ENCODE data around the gene CNTNAP2.

CNTNAP2 gene

DNA sequence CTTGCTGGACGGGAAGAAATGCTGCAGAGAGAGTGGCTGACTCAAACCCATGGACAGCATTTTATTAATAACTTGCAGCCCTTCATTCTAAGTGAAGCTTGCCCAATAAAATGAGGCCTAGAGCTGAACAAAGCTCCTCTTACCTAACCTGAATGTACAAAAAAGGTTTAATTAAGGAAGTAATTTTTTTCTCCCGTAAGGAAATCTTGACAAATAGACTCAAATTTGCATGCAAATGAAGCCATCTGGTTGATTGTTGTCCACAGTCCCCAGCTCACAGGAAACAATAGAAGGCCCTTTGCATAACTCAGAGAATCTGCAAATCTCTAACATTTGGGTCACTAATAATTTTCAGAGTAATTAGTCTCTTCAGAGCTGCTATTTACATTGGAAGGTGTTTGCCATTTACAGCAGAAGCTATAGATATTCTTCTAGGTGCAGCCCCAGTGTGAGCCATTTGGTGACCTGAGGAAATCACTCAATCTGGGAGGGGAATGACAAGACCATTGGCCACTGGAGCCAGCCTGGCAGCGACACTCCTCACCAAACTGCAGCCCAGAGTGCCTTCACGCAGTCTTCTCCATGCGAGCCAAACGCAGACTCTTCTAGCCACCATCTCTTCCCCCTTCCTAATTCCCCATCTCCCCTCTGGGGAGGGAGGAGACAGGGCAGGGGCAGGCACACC lies 1991.0 kb downstream of the CNTNAP2 start:
- no peak for DNase-seq (ENCODE audit: low read depth)

DNA sequence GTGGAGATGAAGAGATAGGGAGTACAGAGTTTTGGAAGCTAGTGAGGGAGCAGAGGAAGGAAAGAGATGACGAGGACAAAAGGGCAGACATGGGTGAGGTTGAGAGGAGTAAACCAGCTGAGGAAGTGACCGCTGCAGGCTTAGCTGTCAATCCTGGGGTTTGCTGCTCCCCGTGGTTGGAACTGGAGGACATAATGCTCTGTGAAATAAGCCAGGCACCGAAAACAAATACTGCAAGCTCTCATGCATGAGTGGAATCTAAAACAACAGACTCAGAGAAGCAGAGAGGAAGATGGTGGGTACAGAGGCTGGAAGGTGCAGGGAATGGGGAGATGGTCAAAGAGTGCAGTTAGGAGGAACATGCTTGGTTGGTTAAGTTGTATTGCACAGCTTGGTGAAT lies 1991.8 kb downstream of the CNTNAP2 start:
- no peak for DNase-seq (ENCODE audit: low read depth)

DNA sequence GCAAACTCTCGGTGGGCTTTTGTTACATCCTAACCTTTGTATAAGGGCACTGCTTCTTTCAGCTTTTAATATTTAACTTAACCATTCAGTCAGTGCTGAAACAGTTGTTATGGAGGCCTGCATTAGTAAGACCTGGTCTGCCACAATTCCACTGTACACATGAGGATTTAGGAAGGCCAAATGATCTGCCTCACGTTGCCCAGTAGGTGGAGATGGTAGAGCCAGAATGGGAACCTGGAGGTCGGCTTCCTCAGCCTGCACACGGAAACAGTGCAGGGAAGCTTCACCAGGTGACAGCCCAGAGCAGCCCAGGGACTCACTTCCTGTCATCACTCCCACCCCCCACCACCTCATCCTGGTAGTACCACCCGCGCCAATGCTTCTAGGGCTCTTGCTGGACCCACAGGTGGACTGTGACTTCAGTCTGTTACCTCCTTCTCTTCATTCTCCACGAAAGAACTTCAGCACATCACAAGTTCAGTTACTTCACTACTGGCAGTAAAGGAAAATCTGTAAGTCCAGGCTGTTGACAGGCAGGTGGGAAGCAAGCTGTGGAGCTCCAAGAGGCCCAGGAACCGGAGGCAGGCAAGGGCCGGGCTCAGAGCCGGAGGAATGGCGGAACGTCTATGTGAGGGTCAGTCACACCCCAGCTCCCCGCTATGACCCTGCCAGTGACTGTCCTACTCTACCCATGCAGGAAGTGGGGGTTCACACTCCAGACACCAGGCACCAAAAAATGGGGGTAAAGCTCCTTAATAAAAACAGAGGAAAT lies 1993.7 kb downstream of the CNTNAP2 start:
- DNase-seq (ENCODE audit: low read depth), result no peak

DNA sequence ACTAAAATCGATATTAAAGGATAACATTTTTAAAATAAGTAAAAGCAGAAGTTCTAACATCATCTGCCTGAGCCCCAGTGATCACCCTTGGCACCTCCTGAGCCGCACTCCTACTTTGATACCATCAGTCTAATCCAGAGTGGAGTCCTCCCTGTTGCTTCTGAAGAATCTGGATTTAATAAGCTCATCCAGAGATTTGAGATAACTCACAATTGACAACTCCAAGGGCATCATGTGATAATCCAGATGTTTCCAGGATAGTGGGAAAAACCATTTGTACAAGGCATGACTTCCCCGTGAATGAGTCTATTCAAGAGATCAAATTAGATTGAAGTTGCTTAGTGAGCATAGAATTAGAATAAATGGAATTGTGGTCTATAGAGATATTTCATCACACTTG lies 1998.2 kb downstream of the CNTNAP2 start:
- DNase-seq (ENCODE audit: low read depth), result no peak

DNA sequence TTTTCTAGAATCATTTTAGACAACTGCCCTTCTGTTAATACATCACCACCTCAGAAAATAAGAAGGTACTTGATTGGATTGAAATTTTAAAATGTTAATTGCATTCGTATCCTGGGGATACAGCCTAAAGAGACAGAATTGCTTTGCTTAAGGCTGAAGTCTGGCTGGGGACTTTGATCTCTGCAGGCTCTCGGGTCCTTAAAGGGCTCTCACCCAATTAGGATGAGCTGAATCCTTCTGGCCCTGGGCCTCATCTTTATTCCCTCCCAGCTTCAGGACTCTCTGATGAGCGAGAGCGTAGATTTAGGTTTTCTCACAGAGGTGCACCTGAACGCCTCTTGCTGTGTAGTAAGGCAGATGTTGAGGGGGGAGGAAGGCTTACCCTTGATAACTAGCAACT lies 1998.7 kb downstream of the CNTNAP2 start:
- no peak for DNase-seq (ENCODE audit: low read depth)

DNA sequence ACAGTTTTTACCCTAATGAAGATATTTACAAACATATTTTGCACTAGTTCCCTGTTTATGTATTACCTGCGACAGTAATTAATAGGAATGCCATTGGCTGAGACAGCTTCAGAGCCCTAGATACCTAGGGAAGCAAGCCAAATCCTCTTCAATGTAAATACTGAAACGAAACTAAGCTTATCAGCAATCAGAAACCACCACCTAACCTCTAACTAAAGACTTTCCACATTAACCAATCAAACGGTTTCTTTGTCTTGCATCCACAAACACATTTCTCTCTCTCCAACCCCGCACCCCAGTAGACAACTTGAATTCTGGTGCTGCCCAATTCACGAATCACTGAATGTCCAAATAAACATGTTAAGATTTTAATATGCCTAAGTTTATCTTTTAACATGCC lies 1999.6 kb downstream of the CNTNAP2 start:
- DNase-seq (ENCODE audit: low read depth), result no peak

DNA sequence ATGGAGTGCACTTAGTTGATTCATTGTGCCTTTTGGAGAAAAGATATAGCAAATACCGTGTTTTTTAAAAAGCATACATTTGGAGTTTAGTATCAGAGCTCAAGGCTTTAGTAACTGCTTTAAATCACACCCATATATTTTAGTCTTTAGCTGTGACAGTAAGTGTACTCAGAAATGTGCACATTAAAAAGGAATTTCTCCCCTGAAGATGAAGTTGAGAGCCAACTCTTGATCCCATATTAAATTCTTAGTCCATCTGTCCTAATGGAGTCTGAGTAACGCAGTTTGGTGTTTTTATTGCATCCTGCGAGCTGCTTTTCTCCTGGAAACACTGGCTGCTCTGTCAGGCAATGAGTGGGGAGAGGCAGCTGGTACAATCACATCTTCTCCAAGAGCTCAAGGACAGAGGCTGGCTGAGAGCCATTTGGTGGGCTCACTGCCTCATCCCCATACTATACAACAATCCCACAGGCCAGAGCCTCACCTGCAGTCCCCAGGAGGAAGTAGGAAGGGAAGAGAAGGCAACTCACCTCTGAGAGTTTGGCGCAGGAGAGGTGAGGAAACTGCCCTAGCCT lies 2000.3 kb downstream of the CNTNAP2 start:
- no peak for DNase-seq (ENCODE audit: low read depth)

DNA sequence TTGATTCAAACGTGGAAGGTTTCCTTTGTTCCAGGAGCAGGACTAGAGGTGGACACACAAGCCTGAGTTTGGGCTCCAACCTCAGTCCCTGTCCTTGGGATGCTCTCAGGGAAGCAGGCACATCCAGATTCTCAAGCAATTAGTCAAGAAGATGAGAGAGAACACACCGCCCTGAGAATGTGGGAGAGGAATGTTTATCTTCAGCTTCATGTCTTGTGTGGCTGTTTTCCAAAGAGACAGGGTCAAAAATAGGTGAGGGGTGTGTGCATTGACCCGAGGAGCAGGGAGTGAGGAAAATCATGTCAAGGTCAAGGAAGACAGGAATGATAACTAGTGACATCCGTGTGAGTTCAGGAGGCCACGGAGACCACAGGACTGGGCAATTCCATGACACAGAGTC lies 2001.8 kb downstream of the CNTNAP2 start:
- DNase-seq (ENCODE audit: low read depth), result no peak

DNA sequence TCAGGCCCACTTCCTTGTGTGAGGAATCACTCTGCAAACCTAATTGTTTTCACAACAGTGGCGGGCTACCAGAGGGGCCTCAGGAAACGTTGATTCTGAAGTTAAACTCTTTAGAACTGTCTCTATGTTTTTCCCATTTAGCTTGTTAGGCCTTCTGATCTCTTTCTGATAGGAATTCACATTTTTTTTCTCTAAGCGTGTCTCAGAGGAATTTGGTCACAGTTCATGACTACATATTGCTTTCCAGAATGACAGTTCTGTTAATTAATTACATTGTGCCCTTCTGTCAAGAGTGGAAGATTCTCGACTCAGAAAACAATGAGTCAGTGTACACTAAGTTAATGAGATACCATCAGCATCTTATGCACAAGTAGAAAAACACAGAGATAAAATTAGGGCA lies 2004.8 kb downstream of the CNTNAP2 start:
- no peak for DNase-seq (ENCODE audit: low read depth)

DNA sequence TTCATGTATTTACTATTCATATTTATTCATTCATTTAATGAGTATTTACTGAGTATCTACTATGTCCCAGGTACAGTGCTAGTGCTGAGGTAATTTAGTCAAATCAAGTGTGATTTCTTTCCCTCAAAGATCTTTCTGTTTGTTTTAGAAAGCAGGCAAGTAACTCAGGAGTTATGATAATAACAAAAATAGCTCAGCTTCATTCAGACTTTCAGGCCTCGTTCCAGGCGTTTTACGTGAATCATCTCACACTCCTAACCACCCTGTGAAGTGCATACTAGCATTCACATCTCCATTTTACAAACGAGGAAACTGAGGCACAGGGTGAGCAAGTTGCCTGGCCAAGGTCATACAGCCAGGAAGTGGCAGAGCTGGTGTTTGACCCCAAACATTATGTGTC lies 2005.2 kb downstream of the CNTNAP2 start:
- no peak for DNase-seq (ENCODE audit: low read depth)

DNA sequence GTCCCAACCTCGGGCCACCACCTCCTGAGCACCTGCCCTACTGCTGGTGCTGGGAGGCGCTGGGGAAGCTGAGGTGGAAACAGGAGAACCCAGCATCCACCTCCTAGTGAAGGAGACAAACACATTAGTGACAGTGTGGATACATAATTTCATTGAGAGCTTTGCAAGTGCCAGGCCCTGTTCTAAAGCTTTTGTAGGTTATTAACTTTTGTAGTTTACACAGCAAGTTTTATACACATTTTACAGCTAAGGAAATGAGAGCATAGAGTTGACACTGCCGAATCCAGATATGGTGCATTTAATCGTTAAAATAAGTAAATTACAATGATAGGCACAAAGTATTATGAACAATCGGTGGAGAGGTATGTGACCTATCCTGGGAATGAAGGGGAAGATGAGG lies 2007.9 kb downstream of the CNTNAP2 start:
- no peak for DNase-seq (ENCODE audit: low read depth)

DNA sequence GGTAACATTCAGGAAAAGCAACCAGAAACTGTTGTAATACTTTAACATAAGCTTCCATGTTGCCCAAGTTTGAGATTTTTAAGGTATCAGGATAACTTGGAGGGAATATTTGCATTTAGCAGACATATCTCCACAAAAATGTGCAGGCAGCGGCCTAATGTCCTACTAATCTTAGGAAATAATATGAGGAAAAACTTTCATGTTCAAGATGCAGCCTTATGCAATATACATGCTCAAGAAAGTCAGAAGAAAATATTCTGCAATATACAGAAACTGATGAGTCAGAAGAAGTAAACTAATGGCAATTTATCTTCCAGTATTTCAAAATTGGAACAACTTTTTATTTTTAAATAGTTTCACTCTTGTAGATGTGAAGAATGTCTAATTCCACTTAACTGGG lies 2010.8 kb downstream of the CNTNAP2 start:
- DNase-seq (ENCODE audit: low read depth), result no peak

DNA sequence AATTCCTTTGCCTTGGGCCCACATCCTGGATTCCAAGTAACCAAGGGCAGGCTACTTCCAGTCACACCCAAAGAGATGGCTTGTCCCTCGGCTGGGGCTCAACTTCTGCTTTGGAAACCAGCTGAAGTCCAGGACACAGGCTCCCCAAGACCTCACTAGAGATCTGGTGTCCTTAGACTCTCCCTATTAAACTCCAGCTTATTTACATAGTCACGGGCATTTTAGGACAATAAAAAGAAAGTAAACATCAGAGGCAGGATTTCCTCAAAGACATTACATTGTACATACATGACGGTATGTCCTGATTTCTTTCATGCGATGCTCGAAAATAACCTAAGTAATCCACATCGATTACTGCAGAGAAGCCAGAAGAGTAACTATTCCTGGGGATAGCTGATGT lies 2012.4 kb downstream of the CNTNAP2 start:
- no peak for DNase-seq (ENCODE audit: low read depth)

DNA sequence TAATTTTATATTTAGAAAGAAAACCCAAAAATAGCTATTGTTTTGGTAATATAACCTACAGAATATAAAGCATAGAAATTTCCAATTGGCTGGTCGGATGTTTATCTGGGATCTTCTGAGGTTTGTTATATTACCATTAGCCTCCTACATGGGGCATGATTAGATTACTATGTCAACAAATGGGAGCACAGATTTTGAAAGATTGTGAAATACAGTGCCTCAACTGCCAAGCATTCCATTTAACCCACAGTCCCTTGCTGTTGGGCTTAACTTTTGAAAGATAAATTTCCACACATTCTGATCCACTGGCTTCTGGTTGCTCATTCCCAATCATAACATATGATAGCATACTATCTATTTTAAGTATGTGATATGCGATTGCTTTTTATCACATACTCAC lies 2018.5 kb downstream of the CNTNAP2 start:
- DNase-seq (ENCODE audit: low read depth), result peak; percentile 80

DNA sequence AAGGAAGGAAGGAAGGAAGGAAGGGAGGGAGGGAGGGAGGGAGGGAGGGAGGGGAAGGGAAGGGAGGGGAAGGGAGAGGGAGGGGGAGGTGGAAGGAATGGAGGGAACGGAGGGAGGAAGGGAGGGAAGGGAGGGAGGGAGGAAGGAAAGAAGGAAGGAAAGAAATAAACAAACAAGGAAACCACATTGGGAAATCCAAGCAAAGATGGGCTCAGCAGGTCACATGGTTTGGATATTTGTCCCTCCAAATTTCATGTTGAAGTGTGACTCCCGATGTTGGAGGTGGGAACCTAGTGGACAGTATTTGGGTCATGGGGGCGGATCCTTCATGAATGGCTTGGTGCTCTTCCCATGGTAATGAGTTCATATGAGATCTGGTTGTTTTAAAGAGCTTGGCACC lies 2019.4 kb downstream of the CNTNAP2 start:
- DNase-seq (ENCODE audit: low read depth), result no peak

DNA sequence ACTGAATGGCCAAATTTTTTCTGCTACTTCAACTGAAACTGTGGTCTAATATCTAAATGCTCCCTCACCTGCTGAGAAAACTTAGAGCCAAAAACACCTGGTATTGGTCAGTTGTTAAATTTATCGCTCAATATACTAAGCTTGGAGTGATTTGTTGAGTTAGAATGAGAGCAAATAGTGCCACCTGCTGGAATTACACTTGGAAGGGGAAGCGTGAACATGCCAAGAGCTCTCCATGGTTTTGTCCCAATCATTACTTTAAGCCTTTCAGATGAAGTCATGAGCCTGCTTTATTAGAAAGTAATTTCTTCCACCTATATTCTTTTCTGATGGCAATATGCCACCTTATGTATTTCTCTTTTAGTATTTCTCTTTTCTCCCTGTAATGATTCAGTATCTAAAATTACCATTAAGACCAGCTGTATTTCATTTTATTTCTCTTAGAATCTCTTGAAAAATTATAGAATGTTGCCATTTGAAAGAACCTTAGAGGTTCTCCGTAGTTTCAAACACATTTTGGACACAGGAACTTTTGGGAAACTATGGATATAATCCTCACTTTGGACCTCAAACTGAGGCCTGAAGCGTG lies 2026.2 kb downstream of the CNTNAP2 start:
- DNase-seq (ENCODE audit: low read depth), result peak; percentile 50

DNA sequence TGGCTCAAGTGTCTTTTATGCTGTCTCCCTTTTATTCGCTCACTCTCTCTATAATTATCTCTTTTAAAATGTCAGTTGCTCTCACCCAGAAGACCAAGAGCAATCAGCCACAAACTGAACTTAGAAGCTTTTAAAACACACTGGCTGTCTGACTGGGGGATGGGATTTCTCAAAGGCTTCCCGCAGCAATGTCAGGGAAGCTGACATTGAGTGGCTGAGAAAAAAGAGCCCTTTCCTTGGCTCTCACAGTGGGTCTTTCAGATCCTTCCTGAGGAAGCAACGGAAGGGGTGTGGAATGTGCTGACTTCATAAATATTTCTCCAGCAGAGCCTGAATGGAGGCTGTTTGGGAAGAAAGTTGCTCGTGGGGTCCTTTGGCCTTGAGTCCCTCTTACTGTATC lies 2028.2 kb downstream of the CNTNAP2 start:
- no peak for DNase-seq (ENCODE audit: low read depth)

DNA sequence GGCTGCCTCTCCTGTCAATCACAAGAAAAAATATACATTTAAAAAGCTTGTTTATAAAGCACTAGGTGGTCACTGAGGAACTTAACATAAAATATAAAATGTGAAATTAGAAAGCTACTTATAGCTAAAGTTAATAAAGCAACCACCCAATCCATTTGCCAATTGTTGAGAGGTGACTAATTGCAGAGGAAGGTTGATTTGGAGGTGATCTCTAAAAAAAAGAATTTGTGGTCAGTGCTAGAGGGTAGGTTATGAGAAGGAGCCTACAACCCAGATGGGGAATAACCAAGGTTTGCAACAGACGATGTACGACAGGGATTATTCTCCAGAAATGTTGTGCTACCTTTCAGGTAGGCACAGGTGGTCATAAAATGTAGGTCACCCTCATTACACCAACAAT lies 2029.7 kb downstream of the CNTNAP2 start:
- DNase-seq (ENCODE audit: low read depth), result no peak

DNA sequence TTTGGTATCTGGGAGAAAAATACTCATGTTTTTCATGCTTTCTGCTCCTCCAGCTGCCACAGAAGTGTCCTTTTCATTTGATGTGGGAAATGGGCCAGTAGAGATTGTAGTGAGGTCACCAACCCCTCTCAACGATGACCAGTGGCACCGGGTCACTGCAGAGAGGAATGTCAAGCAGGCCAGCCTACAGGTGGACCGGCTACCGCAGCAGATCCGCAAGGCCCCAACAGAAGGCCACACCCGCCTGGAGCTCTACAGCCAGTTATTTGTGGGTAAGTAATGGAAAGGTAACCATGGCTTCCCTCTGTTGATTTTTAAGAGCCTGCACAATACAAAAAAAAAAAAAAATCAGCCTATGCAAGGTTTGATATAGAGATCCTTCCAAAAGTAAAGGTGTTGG lies 2030.8 kb downstream of the CNTNAP2 start:
- DNase-seq (ENCODE audit: low read depth), result no peak

DNA sequence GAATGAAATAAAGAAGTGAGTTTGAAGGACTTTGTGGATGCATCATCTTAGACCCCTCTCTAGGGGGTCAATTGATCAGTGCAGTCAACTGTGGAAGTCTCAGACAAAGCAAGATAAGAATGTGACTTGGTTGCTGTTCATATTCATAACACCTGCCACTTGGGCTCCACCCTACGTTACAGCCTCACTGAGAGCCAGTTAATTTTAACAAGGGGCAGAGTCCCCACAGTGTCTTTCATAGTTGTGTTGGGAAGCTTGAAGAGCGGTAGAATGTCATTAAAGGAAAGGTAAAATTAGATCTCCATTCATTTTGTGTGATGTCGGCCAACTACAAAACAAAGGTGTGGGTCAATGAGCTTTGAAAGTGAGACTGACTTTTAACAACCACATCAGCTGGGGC lies 2031.9 kb downstream of the CNTNAP2 start:
- DNase-seq (ENCODE audit: low read depth), result no peak

DNA sequence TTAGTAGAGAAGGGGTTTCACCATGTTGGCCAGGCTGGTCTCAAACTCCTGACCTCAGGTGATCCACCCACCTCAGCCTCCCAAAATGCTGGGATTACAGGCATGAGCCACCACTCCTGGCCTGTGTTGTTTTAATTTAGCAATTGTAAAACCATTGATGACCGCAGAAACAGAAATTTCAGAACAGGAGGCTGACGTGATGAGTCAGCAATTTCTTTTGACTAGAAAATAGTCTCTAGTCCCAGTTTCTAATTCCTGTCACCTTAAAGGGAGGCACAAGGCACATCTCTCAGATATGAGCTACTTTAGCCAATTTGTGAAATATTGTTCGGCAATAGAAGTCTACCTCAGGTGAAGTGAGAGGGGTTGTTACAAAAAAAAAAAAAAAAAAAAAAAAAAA lies 2033.1 kb downstream of the CNTNAP2 start:
- no peak for DNase-seq (ENCODE audit: low read depth)

DNA sequence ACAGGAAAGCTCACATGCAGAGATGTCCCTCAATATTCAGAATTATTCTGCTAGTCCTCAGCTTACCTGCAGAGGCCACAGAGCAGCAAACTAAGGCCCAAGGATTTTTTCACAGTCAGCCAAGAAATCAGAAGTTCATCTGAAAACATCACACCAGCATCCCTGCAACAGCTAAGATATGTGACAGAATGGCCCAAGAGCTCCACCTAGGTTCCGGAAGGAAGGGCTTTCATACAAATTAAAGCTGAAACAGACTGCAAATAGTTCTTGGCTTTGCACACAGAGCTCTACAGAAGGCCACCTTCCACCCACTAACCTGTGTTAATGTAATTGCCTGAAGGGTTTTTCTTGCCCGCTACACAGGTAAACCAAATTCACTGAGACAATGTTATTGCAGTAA lies 2035.2 kb downstream of the CNTNAP2 start:
- no peak for DNase-seq (ENCODE audit: low read depth)

DNA sequence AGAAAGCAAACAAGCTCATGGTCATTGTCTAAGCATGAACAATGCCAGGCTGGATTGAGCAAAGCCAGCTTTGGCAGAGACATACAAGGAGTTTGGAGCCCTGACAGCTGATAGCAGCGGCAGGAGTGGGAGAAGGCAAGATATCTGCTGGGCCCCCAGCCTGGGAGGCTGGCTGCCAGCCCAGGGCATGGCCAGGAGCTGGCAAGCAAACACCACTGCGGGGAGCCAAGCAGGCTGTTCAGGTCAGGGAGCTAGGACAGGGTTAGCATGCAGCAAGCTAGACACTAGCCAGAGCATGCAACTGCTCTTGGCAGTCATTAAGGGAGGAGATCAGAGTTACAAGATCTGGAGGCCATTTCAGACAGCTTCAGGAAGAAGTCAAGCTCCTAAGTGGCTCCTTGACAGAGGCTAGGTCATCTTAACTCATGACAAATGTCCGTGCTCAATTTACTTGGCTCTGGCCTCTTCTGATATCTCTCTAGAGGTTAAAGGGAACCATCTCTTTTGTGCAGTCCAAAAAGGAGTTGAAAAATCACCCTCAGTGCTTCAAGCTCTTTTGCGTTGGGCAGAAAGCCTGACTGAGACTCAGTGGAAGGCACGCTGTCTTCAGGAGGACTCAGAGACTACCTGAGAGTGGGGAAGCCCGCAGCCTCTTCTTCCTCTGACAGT lies 2037.1 kb downstream of the CNTNAP2 start:
- DNase-seq (ENCODE audit: low read depth), result no peak

All from stromal cell of bone marrow (primary cell).